Measurements from ENCODE around the gene AUTS2. TPM values are rescaled to one million over a fixed set of nuclear protein-coding genes. Genes with fewer than 3 reads are reported as not detected.

Gene AUTS2
- total RNA-seq, 3 donors from 2014 or later: 31.2 to 67.6 (median 36.5) TPM

GRCh38 chr7:70392877-70393435 is 794.7 kb downstream of the AUTS2 start:
- Histone ChIP-seq H3K4me1 (ENCODE audit: low read depth) (no peaks in the 10 kb centered on the region), H3K9me3 (no peaks in the 10 kb centered on the region), H3K36me3 (ENCODE audit: low read depth) (no peaks in the 10 kb centered on the region), H3K4me3 (no peak overlapping the region)
- intact Hi-C loops (cut with DNase I, micrococcal nuclease): no loop called here
- no peak for TF ChIP-seq CTCF (IDR thresholded peaks at IDR 0.05)
- DNase-seq (no peak), ATAC-seq (no peak)

- Histone ChIP-seq H3K4me3 (no peak overlapping the region), H3K36me3 (ENCODE audit: low read depth) (no peaks in the 10 kb centered on the region), H3K4me1 (ENCODE audit: low read depth) (no peaks in the 10 kb centered on the region), H3K9me3 (no peaks in the 10 kb centered on the region)
- ATAC-seq (no peak), DNase-seq (no peak)
- TF ChIP-seq CTCF (IDR thresholded peaks at IDR 0.05): no peak
- intact Hi-C loops (cut with DNase I, micrococcal nuclease): no loop called here
These were observed 795.7 kb downstream of the AUTS2 start for GRCh38 chr7:70393956-70394355.

- intact Hi-C loops (cut with DNase I, micrococcal nuclease): no loop called here
- no peak overlapping the region for H3K4me3 ChIP-seq
- H3K9me3 ChIP-seq: no peaks in the 10 kb centered on the region
- ATAC-seq (no peak), DNase-seq (no peak)
- H3K4me1 ChIP-seq (ENCODE audit: low read depth): no peaks in the 10 kb centered on the region
- H3K36me3 ChIP-seq (ENCODE audit: low read depth): no peaks in the 10 kb centered on the region
- TF ChIP-seq CTCF (IDR thresholded peaks at IDR 0.05): no peak
These were observed 802.6 kb downstream of the AUTS2 start for GRCh38 chr7:70400829-70401380.

- intact Hi-C loops (cut with DNase I, micrococcal nuclease): no loop called here
- H3K4me3 ChIP-seq: no peak overlapping the region
- no peaks in the 10 kb centered on the region for H3K36me3 ChIP-seq (ENCODE audit: low read depth)
- H3K9me3 ChIP-seq: no peaks in the 10 kb centered on the region
- no peak for ATAC-seq
- H3K4me1 ChIP-seq (ENCODE audit: low read depth): no peaks in the 10 kb centered on the region
- TF ChIP-seq CTCF (IDR thresholded peaks at IDR 0.05): no peak
- no peak for DNase-seq
These were observed 803.8 kb downstream of the AUTS2 start for GRCh38 chr7:70402069-70402468.

- intact Hi-C loops (cut with DNase I, micrococcal nuclease): no loop called here
- Histone ChIP-seq H3K36me3 (ENCODE audit: low read depth) (no peaks in the 10 kb centered on the region), H3K4me1 (ENCODE audit: low read depth) (no peaks in the 10 kb centered on the region), H3K4me3 (no peak overlapping the region), H3K9me3 (no peaks in the 10 kb centered on the region)
- TF ChIP-seq CTCF (IDR thresholded peaks at IDR 0.05): no peak
- DNase-seq (no peak), ATAC-seq (no peak)
These were observed 807.0 kb downstream of the AUTS2 start for GRCh38 chr7:70405241-70405640.
